DOHH2 (cell line): ENCODE data around the gene TMEM38A.
A peak's percentile ranks its signal among the peaks of the same experiment; 100 is the strongest.

Experiments used
- H3F3A ChIP-seq: fragments of 200-600 bp; sonication (generic), shearing (Covaris generic); 2 replicates; pipeline ENCODE4 v1.6.0; 2016; ENCODE audit warnings: antibody characterized with exemption, mild to moderate bottlenecking; ENCODE audit not compliant: control insufficient read depth, insufficient read depth
- H3K27ac ChIP-seq: fragments of 200-600 bp; sonication (generic); 2 replicates; pipeline ENCODE4 v1.5.1; 2014; ENCODE audit warnings: low read depth, mild to moderate bottlenecking, low read length, moderate library complexity
- H3K27me3 ChIP-seq: fragments of 200-600 bp; sonication (generic); 2 replicates; pipeline ENCODE4 v1.6.1; 2014; ENCODE audit warnings: mild to moderate bottlenecking, low read length, mixed read lengths; ENCODE audit not compliant: control insufficient read depth
- H3K36me3 ChIP-seq: fragments of 200-600 bp; sonication (generic); 2 replicates; pipeline ENCODE4 v1.6.1; 2014; ENCODE audit warnings: mild to moderate bottlenecking, low read length, moderate library complexity, mixed read lengths; ENCODE audit not compliant: control insufficient read depth
- H3K4me1 ChIP-seq: fragments of 200-600 bp; sonication (generic); 2 replicates; pipeline ENCODE4 v1.6.1; 2014; ENCODE audit warnings: mild to moderate bottlenecking, low read length, mixed read lengths; ENCODE audit not compliant: control insufficient read depth
- H3K4me2 ChIP-seq: fragments of 200-600 bp; sonication (generic); 2 replicates; pipeline ENCODE4 v1.6.0; 2014; ENCODE audit warnings: mild to moderate bottlenecking, low read length, moderate library complexity
- H3K4me3 ChIP-seq: fragments of 200-600 bp; sonication (generic); 2 replicates; pipeline ENCODE4 v1.5.1; 2014; ENCODE audit warnings: mild to moderate bottlenecking, low read length, mixed read lengths
- H3K79me2 ChIP-seq: fragments of 200-600 bp; sonication (generic); 2 replicates; pipeline ENCODE4 v1.6.1; 2014; ENCODE audit warnings: mild to moderate bottlenecking, low read length, mixed read lengths; ENCODE audit not compliant: control insufficient read depth
- H3K9me2 ChIP-seq: fragments of 200-600 bp; sonication (generic); replicated peaks from 2 replicates; pipeline ENCODE4 v1.6.1; 2014; ENCODE audit warnings: mild to moderate bottlenecking, low read length, mixed read lengths; ENCODE audit not compliant: control insufficient read depth
- H3K9me3 ChIP-seq: fragments of 200-600 bp; sonication (generic); 2 replicates; pipeline ENCODE4 v1.6.1; 2014; ENCODE audit warnings: antibody characterized with exemption, low read length, mixed read lengths; ENCODE audit not compliant: control insufficient read depth, insufficient read depth
- H4K20me1 ChIP-seq: fragments of 200-600 bp; sonication (generic); 2 replicates; pipeline ENCODE4 v1.6.0; 2014; ENCODE audit warnings: low read depth, mild to moderate bottlenecking, antibody characterized with exemption, low read length, moderate library complexity; ENCODE audit not compliant: control insufficient read depth, insufficient read depth
- CTCF ChIP-seq: fragments of 200-600 bp; sonication (generic); IDR thresholded peaks from one replicate; pipeline ENCODE4 v1.5.1; 2014; ENCODE audit warnings: antibody characterized with exemption, mild to moderate bottlenecking, low read depth, low read length; ENCODE audit not compliant: poor library complexity, severe bottlenecking
- EZH2phosphoT487 ChIP-seq: fragments of 200-600 bp; sonication (generic); IDR thresholded peaks from 2 replicates; pipeline ENCODE4 v1.6.1; 2017; ENCODE audit warnings: borderline replicate concordance, mild to moderate bottlenecking, antibody characterized with exemption, low read length, moderate library complexity, mixed read lengths

The TMEM38A gene

GRCh38 chr19:16621165-16621800 lies 39.7 kb upstream of the TMEM38A start:
- Histone ChIP-seq H4K20me1 (peaks cover 87% of the 10 kb centered on the region), H3K9me2 (no peaks in the 10 kb centered on the region), H3F3A (no peaks in the 10 kb centered on the region), H3K36me3 (peaks cover 70% of the 10 kb centered on the region), H3K4me2 (no peak overlapping the region), H3K4me1 (peaks cover 86% of the 10 kb centered on the region), H3K9me3 (no peaks in the 10 kb centered on the region), H3K27ac (no peak overlapping the region), H3K79me2 (peaks cover 100% of the 10 kb centered on the region), H3K4me3 (no peak overlapping the region), H3K27me3 (no peaks in the 10 kb centered on the region)
- TF ChIP-seq EZH2phosphoT487 (no peak), CTCF (no peak)

GRCh38 chr19:16623066-16623465 lies 37.9 kb upstream of the TMEM38A start:
- Histone ChIP-seq H3K27me3 (no peaks in the 10 kb centered on the region), H3K4me2 (no peak overlapping the region), H3K79me2 (peaks cover 99% of the 10 kb centered on the region), H4K20me1 (peaks cover 73% of the 10 kb centered on the region), H3K36me3 (peaks cover 78% of the 10 kb centered on the region), H3K9me2 (no peaks in the 10 kb centered on the region), H3K4me1 (peaks cover 72% of the 10 kb centered on the region), H3K27ac (no peak overlapping the region), H3K4me3 (no peak overlapping the region), H3K9me3 (no peaks in the 10 kb centered on the region), H3F3A (no peaks in the 10 kb centered on the region)
- TF ChIP-seq CTCF, result no peak
- no peak for TF ChIP-seq EZH2phosphoT487

- Histone ChIP-seq H3K27ac (no peak overlapping the region), H4K20me1 (peaks cover 69% of the 10 kb centered on the region)
These were observed 37.4 kb upstream of the TMEM38A start for GRCh38 chr19:16623576-16623975.

More at GRCh38 chr19:16623576-16623975, 37.4 kb upstream of the TMEM38A start:
- H3K4me1 ChIP-seq, result peaks cover 67% of the 10 kb centered on the region
- H3F3A ChIP-seq, result no peaks in the 10 kb centered on the region; the same call in 1 of the 2 replicates
- no peak overlapping the region for H3K4me3 ChIP-seq
- peaks cover 77% of the 10 kb centered on the region for H3K36me3 ChIP-seq
- TF ChIP-seq EZH2phosphoT487, result no peak
- peak; percentile 59 for TF ChIP-seq CTCF
- peaks cover 94% of the 10 kb centered on the region for H3K79me2 ChIP-seq
- H3K9me2 ChIP-seq, result no peaks in the 10 kb centered on the region
- H3K27me3 ChIP-seq, result no peaks in the 10 kb centered on the region
- H3K4me2 ChIP-seq, result peak overlapping the region; percentile 23; the same call in 1 of the 2 replicates
- H3K9me3 ChIP-seq, result no peaks in the 10 kb centered on the region
